NCI-H1417 treated with DMSO at 0.1 percent for 48 hours (cell line): ENCODE measurements around the gene GPX6.
A peak's percentile ranks its signal among the peaks of the same experiment; 100 is the strongest.
"Not testable (repeated sequence)": the region's sequence is repeated elsewhere in the genome, so short reads cannot be mapped to it uniquely, and the experiment has no call there.

ENCODE experiments used
- DNase-seq: peaks from one replicate; lab custom pipeline; 2025; lab: John Stamatoyannopoulos, UW

The GPX6 gene, protein sequence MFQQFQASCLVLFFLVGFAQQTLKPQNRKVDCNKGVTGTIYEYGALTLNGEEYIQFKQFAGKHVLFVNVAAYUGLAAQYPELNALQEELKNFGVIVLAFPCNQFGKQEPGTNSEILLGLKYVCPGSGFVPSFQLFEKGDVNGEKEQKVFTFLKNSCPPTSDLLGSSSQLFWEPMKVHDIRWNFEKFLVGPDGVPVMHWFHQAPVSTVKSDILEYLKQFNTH

DNA sequence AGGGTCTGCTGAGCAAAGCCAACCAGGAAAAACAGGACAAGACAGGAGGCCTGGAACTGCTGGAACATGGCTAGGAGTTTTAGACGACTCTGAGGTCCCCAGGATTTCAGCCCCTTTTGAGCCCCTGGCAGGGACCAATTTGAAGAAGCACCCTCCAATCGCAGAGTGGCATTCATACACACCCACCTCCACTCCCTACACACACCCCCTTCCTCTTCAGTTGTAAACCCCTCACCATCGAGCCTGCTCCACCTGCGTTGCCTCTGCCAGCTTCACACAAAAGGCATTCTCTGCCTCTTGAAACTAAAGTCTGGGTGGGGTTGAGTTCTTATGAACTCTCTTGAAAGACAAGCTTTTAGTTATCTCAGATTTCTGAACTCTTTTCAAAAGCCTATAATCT, at the start of gene GPX6:
TSS of gene GPX6 (minus strand) at position 118 of the 400 bp plus-strand sequence. CDS start at position 68, 50 bp downstream.
- no peak for DNase-seq

DNA sequence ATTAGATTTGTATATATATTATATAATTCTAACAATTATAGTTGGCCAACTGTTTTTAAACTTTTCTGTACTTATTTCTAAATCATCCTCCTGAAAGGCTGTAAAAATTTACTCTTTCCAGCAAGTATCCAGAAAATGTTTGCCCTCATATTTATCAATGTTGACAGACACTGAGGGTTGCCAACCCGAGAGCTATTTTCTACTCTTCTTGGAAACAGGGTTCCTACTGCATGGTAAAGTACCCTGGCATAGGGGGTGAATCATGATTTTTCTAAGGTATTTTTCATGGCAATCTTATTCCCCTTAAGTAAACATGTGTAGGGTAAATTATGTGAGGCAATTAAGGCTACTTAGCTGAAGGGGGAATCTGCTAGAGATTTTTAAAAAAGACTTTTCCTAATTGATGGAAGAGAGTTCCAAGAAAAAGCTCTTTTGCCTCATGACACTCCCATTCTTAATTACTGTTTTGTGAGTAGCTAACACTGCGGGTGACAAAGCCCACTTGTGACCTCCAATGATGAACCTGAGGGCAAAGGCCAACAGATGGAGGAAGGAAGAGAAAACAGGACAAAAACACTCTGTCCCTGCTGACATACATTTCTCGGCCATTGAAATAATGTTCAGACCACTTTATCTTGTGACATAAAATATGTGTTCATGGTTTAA, 48.0 kb upstream of the GPX6 start:
- DNase-seq, result no peak

DNA sequence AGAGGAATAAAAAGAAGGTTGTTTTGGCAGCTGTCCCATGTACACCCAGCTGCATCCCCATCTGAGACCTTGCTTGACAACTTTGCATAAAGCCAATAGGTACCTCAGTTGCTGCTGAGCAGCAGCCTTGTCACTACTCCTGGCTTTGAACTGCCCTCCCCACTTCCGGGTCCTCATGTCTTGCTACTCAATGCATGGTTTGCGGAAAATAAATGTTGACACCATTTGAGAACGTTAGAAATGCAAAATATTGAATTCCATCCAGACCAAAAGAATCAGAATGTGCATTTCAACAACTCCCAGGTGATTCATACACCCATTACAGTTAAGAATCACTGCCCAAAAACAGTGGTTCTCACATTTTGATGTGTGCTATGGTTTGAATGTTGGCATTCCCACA, 43.0 kb upstream of the GPX6 start:
- no peak for DNase-seq

DNA sequence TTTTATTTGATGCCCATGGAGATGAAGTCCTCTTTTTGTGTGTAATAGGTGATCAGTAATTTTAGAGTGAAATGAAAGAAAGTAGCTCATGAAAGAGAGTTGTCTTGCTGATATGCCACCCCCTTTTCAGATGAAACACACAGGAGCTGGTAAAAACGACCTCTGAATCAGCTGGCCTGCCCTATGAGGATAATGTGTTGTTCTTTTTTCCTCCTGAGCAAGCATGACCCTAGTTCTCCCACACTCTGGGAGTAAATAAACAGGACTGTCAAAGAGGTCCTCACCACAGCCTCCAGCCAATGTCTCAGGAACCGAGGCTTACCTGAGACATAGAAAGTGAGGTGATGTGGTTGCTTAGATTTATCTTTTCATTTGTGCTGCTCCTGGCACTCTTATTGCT, 39.5 kb upstream of the GPX6 start:
- no peak for DNase-seq

DNA sequence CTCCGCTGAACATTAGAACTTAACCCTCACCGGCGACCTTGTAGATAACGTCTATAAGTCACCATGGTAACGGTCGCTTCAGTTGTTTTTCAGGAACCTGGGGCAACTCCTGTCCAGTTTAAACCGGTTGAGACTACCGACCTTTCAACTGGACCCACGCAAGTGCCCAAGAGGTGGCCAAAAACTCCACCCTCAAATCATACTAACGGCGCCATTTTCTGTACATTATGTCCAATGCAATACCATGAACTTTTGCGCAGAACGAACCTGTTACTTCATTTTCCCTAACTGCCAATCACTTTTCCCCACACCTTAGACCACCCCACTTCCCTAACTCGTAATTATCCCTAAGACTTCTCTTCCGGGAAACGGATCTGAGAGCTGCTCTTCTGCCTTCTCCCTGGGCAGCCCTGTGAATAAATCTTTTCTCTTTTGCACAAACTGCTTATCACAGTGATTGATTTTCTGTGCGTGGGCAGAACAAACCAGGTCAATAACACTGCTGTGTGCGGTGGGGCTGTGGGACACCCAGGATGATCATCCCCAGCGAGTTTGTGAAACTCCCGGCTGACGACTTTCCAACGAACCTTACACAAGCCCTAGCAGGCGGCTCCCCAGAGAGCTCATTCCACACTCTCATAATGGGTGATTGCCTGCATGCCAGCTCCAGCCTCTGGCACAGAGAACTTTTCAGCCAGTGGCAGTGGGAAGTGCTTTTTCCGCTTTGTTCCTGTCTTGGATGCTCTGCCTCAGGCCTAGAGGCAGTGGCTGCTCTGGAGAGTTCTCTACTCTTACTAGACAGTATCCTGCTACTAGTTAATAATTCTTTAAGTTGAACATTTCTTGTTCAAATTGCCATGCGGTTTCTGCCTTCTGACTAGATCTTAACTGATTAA, 38.6 kb upstream of the GPX6 start:
- no peak for DNase-seq

DNA sequence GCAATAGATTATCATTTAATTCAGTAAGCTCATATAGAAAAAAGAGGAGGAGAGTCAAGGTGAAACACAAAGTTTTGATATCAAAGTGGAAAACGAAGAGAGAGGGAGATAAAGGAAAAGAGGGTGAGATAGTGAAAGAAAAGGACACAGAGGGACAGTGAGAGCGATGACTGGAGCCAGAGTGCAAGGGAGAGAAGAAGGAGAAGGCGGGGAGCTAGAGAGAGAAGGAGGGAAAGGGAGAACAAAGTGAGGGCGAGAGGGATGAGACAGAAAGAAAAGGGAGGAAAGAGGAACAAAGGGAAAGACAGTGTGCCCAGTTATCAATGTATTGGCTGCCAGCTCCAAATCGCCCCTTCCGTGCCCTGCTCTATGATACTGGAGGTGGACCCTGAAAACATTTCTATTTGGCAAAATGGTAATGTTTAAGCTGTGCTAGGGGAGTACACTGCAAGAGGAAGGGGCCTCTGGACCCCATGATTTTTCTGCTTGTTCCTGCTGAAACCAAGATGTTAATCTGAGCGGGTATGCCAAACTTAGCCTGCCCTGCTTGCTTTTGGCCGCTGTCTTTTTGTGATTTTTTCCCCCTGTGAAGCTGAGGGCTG, 37.9 kb upstream of the GPX6 start:
- DNase-seq, result no peak

DNA sequence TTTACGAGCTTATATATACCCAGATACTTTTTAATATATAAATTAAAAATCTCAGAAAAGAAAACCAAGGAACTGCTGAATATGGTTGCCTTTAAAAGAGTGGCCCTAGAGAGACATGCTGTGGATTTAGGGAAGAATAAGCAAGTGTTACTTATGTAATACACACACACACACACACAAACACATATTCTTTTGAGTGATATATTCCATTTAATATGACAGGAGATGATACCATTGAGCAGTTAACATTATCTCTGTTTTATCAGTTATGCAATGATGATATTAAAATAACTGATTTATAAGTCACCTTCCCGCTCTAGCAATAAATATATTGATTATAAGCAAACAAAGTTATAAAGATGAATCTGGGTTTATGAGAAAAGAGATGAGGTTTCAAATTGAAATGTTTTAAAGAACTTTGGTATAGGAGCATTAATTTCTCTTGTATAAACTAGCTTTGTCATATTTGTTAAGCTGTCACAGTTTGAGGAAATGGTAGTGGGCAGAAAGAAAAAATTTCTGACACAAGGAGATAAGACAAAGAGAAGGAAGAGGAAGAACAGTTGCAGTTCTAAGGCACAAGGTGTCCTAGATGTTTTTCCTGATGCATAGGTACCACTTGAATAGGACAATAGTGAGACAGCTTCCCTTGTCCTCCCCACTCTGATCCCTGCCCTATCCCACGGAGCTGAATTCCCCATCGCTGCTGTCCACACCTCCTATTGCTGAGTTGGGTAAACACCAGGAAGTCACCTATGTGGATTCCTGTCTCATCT, 36.5 kb upstream of the GPX6 start:
- no peak for DNase-seq

DNA sequence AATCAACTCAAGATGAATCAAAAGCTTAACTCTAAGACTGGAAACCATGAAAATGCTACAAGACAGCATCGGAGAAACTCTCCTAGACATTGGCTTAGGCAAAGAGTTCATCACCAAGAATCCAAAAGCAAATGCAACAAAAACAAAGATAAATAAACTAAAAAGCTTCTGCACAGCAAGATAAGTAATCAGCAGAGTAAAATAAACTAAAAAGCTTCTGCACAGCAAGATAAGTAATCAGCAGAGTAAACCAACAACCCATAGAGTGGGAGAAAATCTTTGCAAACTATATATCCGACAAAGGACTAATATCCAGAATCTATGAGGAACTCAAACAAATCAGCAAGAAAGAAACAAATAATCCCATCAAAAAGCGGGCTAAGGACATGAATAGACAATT, 31.4 kb upstream of the GPX6 start:
- not testable (repeated sequence) for DNase-seq

DNA sequence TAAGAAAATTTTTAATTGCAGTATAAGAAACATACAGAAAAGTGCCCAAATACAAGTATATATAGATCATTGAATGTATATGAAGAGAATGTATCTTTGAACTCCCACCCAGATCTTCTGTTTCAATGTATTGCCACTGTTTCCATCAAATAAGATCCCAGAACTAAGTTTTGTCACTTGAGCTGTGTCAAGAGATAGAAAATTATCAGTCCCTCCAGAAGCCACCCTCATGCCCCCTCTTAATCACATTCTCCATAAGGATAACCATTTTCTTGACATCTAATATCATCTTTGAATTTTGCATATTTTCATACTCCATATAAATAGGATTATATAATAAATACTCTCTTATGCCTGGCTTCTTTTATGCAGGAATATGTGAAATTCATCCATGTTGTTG, 30.4 kb upstream of the GPX6 start:
- no peak for DNase-seq

DNA sequence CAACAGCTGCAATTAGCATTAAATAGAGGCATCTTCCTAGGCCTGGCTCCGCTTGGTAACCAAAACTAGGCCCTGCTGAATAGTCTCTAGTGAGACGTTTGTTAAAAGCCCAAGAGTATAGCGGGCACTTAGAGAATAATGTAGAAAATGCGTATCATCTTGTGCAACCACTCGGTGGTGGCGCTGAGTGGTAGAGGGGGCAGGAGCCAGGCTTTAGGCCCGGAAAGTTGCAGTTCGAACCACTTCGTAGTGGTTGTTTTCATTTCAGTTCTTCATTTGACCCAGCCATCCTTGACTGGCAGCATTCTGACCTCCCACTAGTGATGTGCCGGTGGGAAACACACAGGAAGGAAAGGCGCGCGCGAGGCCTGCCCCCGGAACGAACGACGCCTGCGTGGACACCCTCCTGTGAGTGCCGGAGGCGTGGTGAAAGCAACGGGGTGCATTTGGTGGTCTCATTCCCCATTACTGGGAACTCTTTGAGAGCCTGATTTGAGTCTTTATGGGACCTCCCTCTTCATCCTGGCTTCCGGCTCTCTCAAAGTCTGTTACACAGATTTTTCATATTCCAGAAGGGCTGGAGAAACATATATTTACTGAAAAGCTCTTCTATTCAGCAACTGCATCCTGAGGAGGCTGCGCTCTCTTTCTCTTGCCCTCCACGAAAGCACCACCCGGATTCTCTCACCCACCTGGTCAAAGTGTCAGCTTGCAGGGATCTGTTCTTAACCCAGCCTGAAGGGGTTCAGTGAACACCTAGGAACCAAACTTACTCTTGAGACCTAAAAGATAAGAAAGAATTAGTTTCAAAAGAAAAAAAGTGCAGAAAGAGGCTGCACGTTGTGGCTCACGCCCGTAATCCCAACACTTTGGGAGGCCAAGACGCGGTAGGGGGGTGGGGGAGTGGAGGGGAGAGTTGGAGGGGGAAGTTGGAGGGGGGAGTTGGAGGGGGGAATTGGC, 28.3 kb upstream of the GPX6 start:
- DNase-seq, result no peak

DNA sequence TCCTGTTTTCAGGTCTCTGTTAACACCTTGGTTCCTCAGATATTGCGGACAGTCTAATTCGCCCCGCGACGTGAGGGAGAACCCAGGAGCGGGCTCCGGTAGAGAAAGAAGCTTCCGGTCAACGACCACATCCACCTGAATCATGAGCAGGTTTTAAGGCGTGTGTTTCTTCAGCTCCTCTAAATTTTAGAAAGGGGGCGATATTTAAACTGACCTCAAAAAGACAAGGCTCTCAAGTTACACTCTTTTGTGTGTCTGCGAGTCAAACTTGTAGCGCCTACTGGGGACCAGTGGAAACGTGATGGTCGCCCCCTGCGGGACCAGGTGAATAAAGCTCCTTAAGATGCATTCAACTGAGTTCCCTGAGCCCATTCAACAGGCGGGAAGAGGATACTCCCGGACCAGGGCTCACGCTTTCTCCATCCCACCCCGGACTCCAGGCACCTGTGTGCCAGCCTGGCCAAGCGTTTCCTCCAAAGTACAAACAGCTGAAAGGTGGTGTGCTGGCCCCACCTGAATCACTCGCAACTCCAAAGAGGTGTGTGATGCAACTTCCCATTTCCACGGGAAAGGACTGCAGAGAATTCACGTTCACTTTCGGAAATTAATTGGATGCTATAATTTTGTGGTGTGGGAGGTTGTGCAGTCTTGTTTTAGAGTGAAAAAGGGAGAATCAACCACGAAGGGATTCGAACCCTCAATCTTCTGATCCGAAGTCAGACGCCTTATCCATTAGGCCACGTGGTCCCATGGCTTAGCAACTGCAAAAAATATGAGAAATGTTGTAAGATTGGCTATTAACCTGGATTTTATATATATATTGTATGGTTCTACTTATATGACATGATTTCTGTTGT, 27.1 kb upstream of the GPX6 start:
- DNase-seq, result peak; percentile 27

DNA sequence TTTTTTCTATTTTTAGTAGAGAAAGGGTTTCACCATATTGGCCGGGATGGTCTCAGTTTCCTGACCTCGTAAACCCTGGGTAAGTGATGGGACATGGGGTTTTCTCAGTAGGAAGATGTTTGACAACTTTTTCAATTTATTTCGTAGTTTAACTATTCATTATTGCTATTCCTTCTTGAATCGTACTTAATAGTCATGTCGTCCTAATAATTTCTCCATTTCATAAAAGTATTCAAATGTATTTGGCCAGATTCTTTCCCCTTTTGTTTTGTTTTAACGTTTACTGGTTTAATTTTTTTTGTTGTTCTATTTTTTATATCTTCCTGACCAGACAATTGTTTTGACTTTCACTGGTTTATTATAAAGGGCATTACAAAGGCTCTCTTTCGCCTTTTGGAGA, 26.4 kb upstream of the GPX6 start:
- no peak for DNase-seq

DNA sequence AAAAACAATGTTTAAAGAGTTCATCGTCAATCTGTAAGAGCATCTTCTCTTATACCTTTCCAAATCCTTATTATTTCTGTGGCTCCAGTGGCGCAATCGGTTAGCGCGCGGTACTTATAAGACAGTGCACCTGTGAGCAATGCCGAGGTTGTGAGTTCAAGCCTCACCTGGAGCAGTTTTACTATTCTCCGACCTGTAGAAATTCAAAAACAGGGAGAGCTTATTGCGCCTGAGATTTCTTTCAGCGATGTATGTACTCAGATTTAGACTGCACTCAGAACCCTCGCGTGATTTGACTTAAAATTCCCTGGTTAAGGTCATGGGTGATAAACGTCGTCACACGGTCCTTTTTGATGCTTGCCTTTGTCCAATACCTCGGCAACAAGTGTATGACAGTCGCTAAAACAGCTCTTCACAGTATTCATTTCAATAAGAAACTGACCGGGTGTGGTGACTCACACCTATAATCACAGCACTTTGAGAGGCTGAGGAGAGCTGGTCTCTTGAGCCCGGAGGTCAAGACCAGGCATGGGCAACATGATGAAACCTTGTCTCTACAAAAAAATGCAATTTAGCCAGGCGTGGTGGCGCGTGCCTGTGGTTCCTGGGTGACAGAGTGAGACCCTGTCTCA, 22.0 kb upstream of the GPX6 start:
- DNase-seq, result no peak

DNA sequence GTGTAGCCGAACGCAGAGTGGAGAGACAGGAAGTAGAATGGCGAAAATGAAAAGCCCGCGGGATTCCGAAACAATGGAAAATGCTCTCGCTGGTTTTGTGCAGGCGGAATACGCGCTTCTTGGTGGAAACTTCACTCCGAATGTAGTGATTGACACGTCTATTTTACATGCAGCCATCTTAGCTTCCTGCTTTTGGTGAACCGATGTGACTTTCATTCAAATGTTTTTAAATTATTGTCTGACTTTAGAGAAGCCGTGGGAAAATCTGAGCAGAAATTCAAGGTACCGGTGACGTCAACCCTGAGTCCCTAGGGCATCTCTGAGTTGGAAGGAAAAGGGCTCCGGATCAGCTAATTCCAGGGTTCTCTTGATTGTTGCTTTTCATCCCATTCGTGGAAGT, 21.5 kb upstream of the GPX6 start:
- DNase-seq, result no peak

DNA sequence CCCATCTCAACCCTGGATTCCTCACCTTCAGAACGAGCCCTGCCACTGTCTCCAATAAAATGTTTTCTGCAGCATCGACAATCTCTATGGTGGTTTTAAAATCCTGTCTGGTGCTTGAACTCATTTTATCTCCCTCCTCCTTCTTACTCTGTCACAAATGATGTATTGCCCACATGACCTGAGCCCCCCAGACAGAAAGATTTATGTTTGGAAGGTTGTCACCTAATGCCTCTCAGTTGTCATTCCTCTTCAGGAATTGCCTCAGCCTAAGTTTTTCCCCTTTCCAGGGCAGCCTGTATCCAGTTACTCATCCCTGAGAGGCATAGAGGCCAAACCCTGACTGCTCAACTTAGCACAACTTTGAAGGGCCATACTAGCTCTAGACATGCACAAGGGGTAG, 19.3 kb upstream of the GPX6 start:
- no peak for DNase-seq

DNA sequence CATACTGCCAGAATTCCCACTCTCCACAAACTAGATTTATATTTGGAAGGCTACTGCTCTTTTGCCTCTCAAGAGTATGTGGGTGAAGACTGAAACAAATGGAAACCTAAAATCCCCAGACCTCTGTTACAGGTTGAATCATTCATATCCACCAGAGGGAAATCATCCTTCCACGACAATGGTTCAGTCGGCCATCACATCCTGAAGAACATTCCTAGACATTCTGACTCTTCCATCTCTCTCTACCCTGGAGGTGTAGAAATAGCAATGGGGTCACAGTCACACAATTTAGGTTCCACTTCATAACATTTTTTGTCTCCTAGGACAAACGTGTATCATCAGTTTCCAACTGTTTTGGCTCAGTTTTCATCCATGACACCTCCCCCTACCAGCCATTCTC, 18.7 kb upstream of the GPX6 start:
- DNase-seq, result no peak

DNA sequence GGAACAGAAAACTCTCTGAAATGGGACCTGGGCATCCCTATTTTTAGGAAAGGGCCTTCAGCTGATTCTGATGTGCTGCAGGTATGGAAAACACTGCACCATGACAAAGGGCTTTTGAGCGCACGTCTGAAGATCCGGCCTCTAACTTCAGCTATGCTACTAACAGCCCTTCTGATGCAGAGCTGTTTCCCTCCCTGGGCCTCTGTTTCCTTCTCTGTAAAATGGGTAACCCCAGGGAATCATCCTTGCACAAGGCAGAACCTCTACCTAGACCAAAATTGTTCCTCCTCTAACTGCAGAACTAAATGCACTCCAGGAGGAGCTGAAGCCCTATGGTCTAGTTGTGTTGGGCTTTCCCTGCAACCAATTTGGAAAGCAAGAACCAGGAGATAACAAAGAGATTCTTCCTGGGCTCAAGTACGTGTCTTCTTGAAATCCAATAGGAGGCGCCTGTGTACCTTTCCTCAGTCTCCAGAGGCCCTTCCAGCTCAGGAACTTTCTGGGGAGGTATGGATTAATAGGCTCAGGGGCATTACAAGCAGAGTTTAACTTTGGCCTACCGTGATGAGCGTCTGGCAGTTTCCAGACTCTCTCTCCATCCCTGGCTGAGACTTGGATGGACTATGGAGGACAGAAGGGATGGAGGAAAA, 16.0 kb upstream of the GPX6 start:
- DNase-seq, result no peak

DNA sequence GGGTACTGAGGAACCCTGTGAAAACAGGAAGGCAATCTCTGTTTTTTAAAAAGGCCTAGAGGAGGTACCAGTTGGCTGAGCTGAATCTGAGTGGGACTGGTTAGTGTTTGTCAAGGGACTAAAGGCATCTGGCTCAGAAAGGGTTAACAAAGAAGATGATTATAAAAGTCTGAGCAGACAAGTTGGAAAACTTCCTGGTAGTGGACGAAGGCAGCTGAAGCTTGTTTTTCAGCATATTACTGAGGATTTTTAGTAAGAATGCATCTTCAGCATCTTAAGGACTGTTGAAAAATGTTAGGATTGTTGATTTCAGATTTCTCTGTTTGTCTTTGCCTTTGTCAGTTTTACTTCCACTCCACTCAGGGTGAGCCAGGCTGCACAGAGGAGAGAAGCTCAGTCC, 15.2 kb upstream of the GPX6 start:
- no peak for DNase-seq
